Mammary epithelial cell (primary cell): ENCODE data around the gene SEC22A.

Experiments used
- CTCF ChIP-seq, 2 donors: IDR thresholded peaks in 1 of 2; conservative IDR thresholded peaks in 1 of 2; 2 replicates each; pipeline ENCODE4 v1.5.1; 2011 to 2012; ENCODE audit warnings: inconsistent platforms in 2 of 2, low read length in 2 of 2, mild to moderate bottlenecking in 2 of 2, control low read depth in 1 of 2, low read depth in 1 of 2; ENCODE audit not compliant: insufficient read depth in 1 of 2; ENCODE audit errors: extremely low read depth in 1 of 2
- EZH2 ChIP-seq: IDR thresholded peaks from 2 replicates; pipeline ENCODE4 v1.6.1; 2012; ENCODE audit warnings: low read length, inconsistent platforms, borderline replicate concordance

- TF ChIP-seq CTCF (conservative IDR thresholded peaks at IDR 0.05 in 1 of 2, IDR thresholded peaks at IDR 0.05 in 1 of 2; ENCODE audit: extremely low read depth in 1 of 2, insufficient read depth in 1 of 2, low read depth in 1 of 2, low read length in 2 of 2) (no peak), EZH2 (no peak)
These were observed 73.9 kb downstream of the SEC22A start for GRCh38 chr3:123275691-123276090.
